ENCODE data around the gene GNG13.

GRCh38 chr16:830871-831570 lies 30.5 kb upstream of the GNG13 start:
- TF ChIP-seq EZH2 (IDR thresholded peaks at IDR 0.05; ENCODE audit: insufficient read depth, poor library complexity, severe bottlenecking) = no peak
- TF ChIP-seq EZH2phosphoT487 (IDR thresholded peaks at IDR 0.05; ENCODE audit: insufficient read depth, low read depth) = no peak
